HG03039 (cell line): ENCODE results near the gene ARHGEF28.

Experiments
- ATAC-seq: cut with Tn5 transposase; IDR thresholded peaks from one replicate; pipeline ENCODE4 v1.9.1; 2021; ENCODE audit warnings: mild to moderate bottlenecking, moderate library complexity; ENCODE audit not compliant: unreplicated experiment

Gene ARHGEF28

GRCh38 chr5:73922875-73923557 lies 297.0 kb downstream of the ARHGEF28 start:
- ATAC-seq, result no peak

GRCh38 chr5:73928476-73929070 lies 302.6 kb downstream of the ARHGEF28 start:
- no peak for ATAC-seq

- no peak for ATAC-seq
Observed at GRCh38 chr5:73935719-73936118, 309.7 kb downstream of the ARHGEF28 start.

- no peak for ATAC-seq
Observed at GRCh38 chr5:73938280-73938937, 312.4 kb downstream of the ARHGEF28 start.

- ATAC-seq, result no peak
Observed at GRCh38 chr5:73938938-73939320, 312.9 kb downstream of the ARHGEF28 start.

- ATAC-seq, result no peak
Observed at GRCh38 chr5:73939557-73939956, 313.6 kb downstream of the ARHGEF28 start.

- ATAC-seq, result no peak
Observed at GRCh38 chr5:73940026-73940425, 314.0 kb downstream of the ARHGEF28 start.

GRCh38 chr5:73940801-73941200 lies 314.8 kb downstream of the ARHGEF28 start:
- ATAC-seq, result no peak

- no peak for ATAC-seq
Observed at GRCh38 chr5:73942783-73943182, 316.8 kb downstream of the ARHGEF28 start.

- ATAC-seq, result no peak
Observed at GRCh38 chr5:73943397-73943796, 317.4 kb downstream of the ARHGEF28 start.

- no peak for ATAC-seq
Observed at GRCh38 chr5:73944581-73944980, 318.6 kb downstream of the ARHGEF28 start.

GRCh38 chr5:73945505-73945904 lies 319.5 kb downstream of the ARHGEF28 start:
- no peak for ATAC-seq

GRCh38 chr5:73946278-73946677 lies 320.3 kb downstream of the ARHGEF28 start:
- ATAC-seq, result no peak

GRCh38 chr5:73946919-73947602 lies 321.1 kb downstream of the ARHGEF28 start:
- no peak for ATAC-seq

GRCh38 chr5:73947906-73948640 lies 322.1 kb downstream of the ARHGEF28 start:
- no peak for ATAC-seq

- no peak for ATAC-seq
Observed at GRCh38 chr5:73948720-73949119, 322.7 kb downstream of the ARHGEF28 start.

GRCh38 chr5:73950441-73950873 lies 324.5 kb downstream of the ARHGEF28 start:
- no peak for ATAC-seq

GRCh38 chr5:73950912-73951430 lies 325.0 kb downstream of the ARHGEF28 start:
- ATAC-seq, result no peak

- ATAC-seq, result no peak
Observed at GRCh38 chr5:73952872-73953271, 326.9 kb downstream of the ARHGEF28 start.

GRCh38 chr5:73954381-73954780 lies 328.4 kb downstream of the ARHGEF28 start:
- ATAC-seq, result no peak
